HEK293 (cell line): ENCODE measurements around the gene PIGN.

Source experiments
- CTCF ChIA-PET: fragments of 350-600 bp; formaldehyde crosslinking; extraction: SDS; loops from one replicate; lab custom pipeline; 2021; ENCODE audit warnings: antibody characterized with exemption; lab: Yijun Ruan, JAX
- POLR2A ChIA-PET: fragments of 300-600 bp; formaldehyde crosslinking; extraction: SDS; loops from one replicate; lab custom pipeline; 2020; ENCODE audit warnings: antibody characterized with exemption, inconsistent platforms; lab: Yijun Ruan, JAX
- H3K27ac ChIP-seq: fragments of 200-500 bp; sonication (Bioruptor generic); 2 replicates; pipeline ENCODE4 v1.5.1; 2014; ENCODE audit warnings: low read depth, low read length, control low read depth, inconsistent platforms; ENCODE audit errors: extremely low read depth
- H3K36me3 ChIP-seq, 2 experiments: fragments of 200-500 bp in 1 of 2; sonication (Bioruptor generic) in 1 of 2; 1 replicate in 1 of 2; 2 replicates in 1 of 2; pipeline ENCODE4 v1.5.1; 2014 to 2017; ENCODE audit warnings: inconsistent platforms in 2 of 2, low read length in 2 of 2; ENCODE audit not compliant: control insufficient read depth in 2 of 2, insufficient read depth in 1 of 2
- H3K4me1 ChIP-seq: fragments of 200-500 bp; sonication (Bioruptor generic); 2 replicates; pipeline ENCODE4 v1.5.1; 2014; ENCODE audit warnings: mild to moderate bottlenecking, low read length, inconsistent platforms; ENCODE audit not compliant: control insufficient read depth, insufficient read depth
- H3K4me3 ChIP-seq: 2 replicates; pipeline ENCODE4 v1.5.1; 2011; ENCODE audit warnings: low read depth, mild to moderate bottlenecking, control low read depth, low read length, moderate library complexity
- H3K9me3 ChIP-seq: fragments of 200-500 bp; sonication (Bioruptor generic); 2 replicates; pipeline ENCODE4 v1.5.1; 2014; ENCODE audit warnings: low read depth, low read length, inconsistent platforms; ENCODE audit not compliant: control insufficient read depth, insufficient read depth
- MZF1 ChIP-seq: fragments of 450-650 bp; formaldehyde crosslinking; IDR thresholded peaks from 2 replicates; pipeline ENCODE4 v1.5.1; 2017; ENCODE audit warnings: missing biosample characterization, missing genetic modification characterization, borderline replicate concordance
- ZBTB17 ChIP-seq: fragments of 450-650 bp; formaldehyde crosslinking; IDR thresholded peaks from 2 replicates; pipeline ENCODE4 v1.5.1; 2016; ENCODE audit warnings: missing biosample characterization, missing genetic modification characterization
- ZBTB8A ChIP-seq: fragments of 450-650 bp; formaldehyde crosslinking; IDR thresholded peaks from 2 replicates; pipeline ENCODE4 v1.5.1; 2016; ENCODE audit warnings: missing biosample characterization, missing genetic modification characterization
- ZNF132 ChIP-seq: fragments of 450-650 bp; formaldehyde crosslinking; IDR thresholded peaks from 2 replicates; pipeline ENCODE4 v1.5.1; 2017; ENCODE audit warnings: missing biosample characterization, missing genetic modification characterization, borderline replicate concordance
- ZNF140 ChIP-seq: fragments of 450-650 bp; formaldehyde crosslinking; IDR thresholded peaks from 2 replicates; pipeline ENCODE4 v1.5.1; 2016; ENCODE audit warnings: missing biosample characterization, missing genetic modification characterization
- ZNF146 ChIP-seq: fragments of 450-650 bp; formaldehyde crosslinking; IDR thresholded peaks from 2 replicates; pipeline ENCODE4 v1.5.1; 2016; ENCODE audit warnings: missing biosample characterization, missing genetic modification characterization
- ZNF221 ChIP-seq: fragments of 450-650 bp; formaldehyde crosslinking; IDR thresholded peaks from 2 replicates; pipeline ENCODE4 v1.5.1; 2017; ENCODE audit warnings: missing biosample characterization, missing genetic modification characterization, borderline replicate concordance
- ZNF404 ChIP-seq: fragments of 450-650 bp; formaldehyde crosslinking; IDR thresholded peaks from 2 replicates; pipeline ENCODE4 v1.5.1; 2017; ENCODE audit warnings: missing biosample characterization, missing genetic modification characterization
- ZNF510 ChIP-seq: fragments of 450-650 bp; formaldehyde crosslinking; IDR thresholded peaks from 2 replicates; pipeline ENCODE4 v1.5.1; 2018; ENCODE audit warnings: mild to moderate bottlenecking, missing genetic modification characterization, missing biosample characterization; ENCODE audit not compliant: insufficient replicate concordance
- ZNF555 ChIP-seq: fragments of 450-650 bp; formaldehyde crosslinking; conservative IDR thresholded peaks from 2 replicates; pipeline ENCODE4 v1.5.1; 2017; ENCODE audit warnings: missing biosample characterization, mild to moderate bottlenecking, missing genetic modification characterization, inconsistent platforms
- ZNF560 ChIP-seq: fragments of 450-650 bp; formaldehyde crosslinking; IDR thresholded peaks from 2 replicates; pipeline ENCODE4 v1.5.1; 2017; ENCODE audit warnings: missing biosample characterization, missing genetic modification characterization, borderline replicate concordance
- ZNF585B ChIP-seq: fragments of 450-650 bp; formaldehyde crosslinking; IDR thresholded peaks from 2 replicates; pipeline ENCODE4 v1.5.1; 2016; ENCODE audit warnings: missing biosample characterization, missing genetic modification characterization
- ZNF623 ChIP-seq: fragments of 450-650 bp; formaldehyde crosslinking; IDR thresholded peaks from 2 replicates; pipeline ENCODE4 v1.5.1; 2016; ENCODE audit warnings: missing biosample characterization, missing genetic modification characterization
- ZNF658 ChIP-seq: fragments of 450-650 bp; formaldehyde crosslinking; IDR thresholded peaks from 2 replicates; pipeline ENCODE4; 2016; ENCODE audit warnings: missing biosample characterization, missing genetic modification characterization
- ZNF701 ChIP-seq: fragments of 450-650 bp; formaldehyde crosslinking; IDR thresholded peaks from 2 replicates; pipeline ENCODE4 v1.5.1; 2016; ENCODE audit warnings: missing biosample characterization, missing genetic modification characterization
- ZNF837 ChIP-seq: fragments of 450-650 bp; formaldehyde crosslinking; IDR thresholded peaks from 2 replicates; pipeline ENCODE4 v1.5.1; 2016; ENCODE audit warnings: missing biosample characterization, missing genetic modification characterization
- TF ChIP-seq, protein P1 (sequence below): fragments of 450-650 bp; formaldehyde crosslinking; IDR thresholded peaks from 2 replicates; pipeline ENCODE4 v1.5.1; 2016; ENCODE audit warnings: missing biosample characterization, missing genetic modification characterization
- TF ChIP-seq, protein P2 (sequence below): fragments of 450-650 bp; formaldehyde crosslinking; optimal IDR thresholded peaks from 2 replicates; pipeline ENCODE3; 2016; ENCODE audit warnings: missing biosample characterization, mild to moderate bottlenecking, missing genetic modification characterization
- TF ChIP-seq, protein P3 (sequence below): fragments of 450-650 bp; formaldehyde crosslinking; IDR thresholded peaks from 2 replicates; pipeline ENCODE4 v1.5.1; 2016; ENCODE audit warnings: missing biosample characterization, missing genetic modification characterization
- TF ChIP-seq, protein P4 (sequence below): fragments of 450-650 bp; formaldehyde crosslinking; IDR thresholded peaks from 2 replicates; pipeline ENCODE4 v1.5.1; 2016; ENCODE audit warnings: missing biosample characterization, missing genetic modification characterization
- TF ChIP-seq, protein P5 (sequence below): fragments of 450-650 bp; formaldehyde crosslinking; conservative IDR thresholded peaks from 2 replicates; pipeline ENCODE4 v1.5.1; 2016; ENCODE audit warnings: low read depth, missing biosample characterization, missing genetic modification characterization
- TF ChIP-seq, protein P6 (sequence below): fragments of 450-650 bp; IDR thresholded peaks from 2 replicates; pipeline ENCODE4 v1.5.1; 2018; ENCODE audit warnings: missing biosample characterization, missing genetic modification characterization

PIGN gene

DNA sequence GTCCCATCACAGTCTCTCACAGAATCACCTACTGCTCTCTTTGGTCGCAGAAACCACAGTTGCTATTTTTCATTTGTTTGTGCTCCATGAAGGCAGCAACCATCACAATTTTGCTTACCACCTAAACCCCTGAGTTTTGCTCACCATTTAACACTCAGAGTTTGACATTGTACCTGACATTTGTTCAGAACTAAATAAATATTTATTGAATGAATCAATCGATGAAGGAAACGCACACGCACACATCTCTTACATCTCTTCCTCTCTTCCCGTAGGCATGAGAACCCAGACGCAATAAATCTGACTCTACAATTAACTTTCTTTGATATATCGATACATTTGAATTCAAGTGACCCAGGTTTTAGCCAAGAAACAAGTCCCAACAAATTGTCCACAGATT, 188.5 kb downstream of the PIGN start (continued):
- no peak for TF ChIP-seq ZNF140 (tag by site-specific recombination)
- TF ChIP-seq ZNF585B (tag by site-specific recombination): no peak

DNA sequence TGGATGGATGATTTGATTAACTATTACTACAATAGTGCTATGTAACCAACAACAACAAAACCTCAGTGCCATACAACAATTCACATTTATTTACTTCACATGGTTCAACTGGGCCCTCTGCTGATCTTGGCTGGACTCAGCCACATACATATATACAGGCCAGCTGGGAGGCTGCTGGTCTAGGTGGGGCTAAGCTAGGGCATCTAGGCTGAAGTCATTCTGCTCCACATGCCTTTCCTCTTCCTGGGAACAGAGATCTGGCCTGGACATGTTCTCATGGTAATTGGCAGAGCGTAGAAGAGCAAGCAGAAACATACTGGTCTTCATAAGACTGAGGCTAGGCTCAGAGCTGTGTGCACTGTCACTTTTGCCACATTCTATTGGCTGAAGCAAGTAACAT, 191.2 kb downstream of the PIGN start:
- POLR2A ChIA-PET: no interaction called here
- Histone ChIP-seq H3K36me3 (no peaks in the 10 kb centered on the region), H3K27ac (no peak overlapping the region; the same call in 1 of the 2 replicates)
- TF ChIP-seq ZNF146 (tag by site-specific recombination) (no peak), ZNF560 (tag by site-specific recombination) (no peak), ZNF510 (no peak)
- TF ChIP-seq, protein P1, sequence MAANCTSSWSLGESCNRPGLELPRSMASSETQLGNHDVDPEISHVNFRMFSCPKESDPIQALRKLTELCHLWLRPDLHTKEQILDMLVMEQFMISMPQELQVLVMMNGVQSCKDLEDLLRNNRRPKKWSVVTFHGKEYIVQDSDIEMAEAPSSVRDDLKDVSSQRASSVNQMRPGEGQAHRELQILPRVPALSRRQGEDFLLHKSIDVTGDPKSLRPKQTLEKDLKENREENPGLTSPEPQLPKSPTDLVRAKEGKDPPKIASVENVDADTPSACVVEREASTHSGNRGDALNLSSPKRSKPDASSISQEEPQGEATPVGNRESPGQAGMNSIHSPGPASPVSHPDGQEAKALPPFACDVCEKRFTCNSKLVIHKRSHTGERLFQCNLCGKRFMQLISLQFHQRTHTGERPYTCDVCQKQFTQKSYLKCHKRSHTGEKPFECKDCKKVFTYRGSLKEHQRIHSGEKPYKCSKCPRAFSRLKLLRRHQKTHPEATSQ (tag by site-specific recombination): no peak
- TF ChIP-seq, all 188 proteins: peak for 0
- CTCF ChIA-PET: interaction anchor here (0.5 kb wide), 1 partner anchor 8 kb away, joined by 3 read pairs; no protein-coding TSS in a partner anchor
- Histone ChIP-seq H3K4me1 (peaks cover 6% of the 10 kb centered on the region; the same call in 1 of the 2 replicates), H3K4me3 (no peak overlapping the region), H3K9me3 (no peaks in the 10 kb centered on the region)

DNA sequence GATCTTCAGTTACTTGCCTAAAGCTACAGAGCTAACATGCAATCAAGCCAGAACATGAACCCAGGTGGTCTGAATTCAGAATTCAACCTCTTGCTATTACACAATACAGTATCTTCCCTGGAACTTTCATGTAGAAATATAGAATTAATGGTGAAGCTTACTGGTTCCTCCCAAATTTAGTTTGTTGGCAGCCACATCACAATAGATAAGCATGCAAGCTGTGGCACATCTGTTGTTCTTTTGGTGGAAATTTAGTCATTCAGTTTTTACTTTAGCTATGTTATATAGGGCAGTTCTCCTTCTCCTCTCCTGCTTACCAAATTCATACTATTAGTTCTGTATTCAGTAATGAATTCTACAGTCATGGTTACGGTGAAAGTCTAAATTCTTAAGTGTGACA, 193.0 kb downstream of the PIGN start:
- Histone ChIP-seq H3K36me3 (no peaks in the 10 kb centered on the region), H3K4me3 (no peak overlapping the region), H3K4me1 (peaks cover 8% of the 10 kb centered on the region), H3K27ac (no peak overlapping the region), H3K9me3 (no peaks in the 10 kb centered on the region)
- ChIA-PET POLR2A (no interaction called here), CTCF (interaction anchor here (0.6 kb wide), 1 partner anchor 1257 kb away, joined by 3 read pairs; no protein-coding TSS in a partner anchor)
- TF ChIP-seq, protein P2, sequence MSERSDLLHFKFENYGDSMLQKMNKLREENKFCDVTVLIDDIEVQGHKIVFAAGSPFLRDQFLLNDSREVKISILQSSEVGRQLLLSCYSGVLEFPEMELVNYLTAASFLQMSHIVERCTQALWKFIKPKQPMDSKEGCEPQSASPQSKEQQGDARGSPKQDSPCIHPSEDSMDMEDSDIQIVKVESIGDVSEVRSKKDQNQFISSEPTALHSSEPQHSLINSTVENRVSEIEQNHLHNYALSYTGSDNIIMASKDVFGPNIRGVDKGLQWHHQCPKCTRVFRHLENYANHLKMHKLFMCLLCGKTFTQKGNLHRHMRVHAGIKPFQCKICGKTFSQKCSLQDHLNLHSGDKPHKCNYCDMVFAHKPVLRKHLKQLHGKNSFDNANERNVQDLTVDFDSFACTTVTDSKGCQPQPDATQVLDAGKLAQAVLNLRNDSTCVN (tag by site-specific recombination): no peak
- no peak for TF ChIP-seq ZNF837 (tag by site-specific recombination)
- TF ChIP-seq, protein P3, sequence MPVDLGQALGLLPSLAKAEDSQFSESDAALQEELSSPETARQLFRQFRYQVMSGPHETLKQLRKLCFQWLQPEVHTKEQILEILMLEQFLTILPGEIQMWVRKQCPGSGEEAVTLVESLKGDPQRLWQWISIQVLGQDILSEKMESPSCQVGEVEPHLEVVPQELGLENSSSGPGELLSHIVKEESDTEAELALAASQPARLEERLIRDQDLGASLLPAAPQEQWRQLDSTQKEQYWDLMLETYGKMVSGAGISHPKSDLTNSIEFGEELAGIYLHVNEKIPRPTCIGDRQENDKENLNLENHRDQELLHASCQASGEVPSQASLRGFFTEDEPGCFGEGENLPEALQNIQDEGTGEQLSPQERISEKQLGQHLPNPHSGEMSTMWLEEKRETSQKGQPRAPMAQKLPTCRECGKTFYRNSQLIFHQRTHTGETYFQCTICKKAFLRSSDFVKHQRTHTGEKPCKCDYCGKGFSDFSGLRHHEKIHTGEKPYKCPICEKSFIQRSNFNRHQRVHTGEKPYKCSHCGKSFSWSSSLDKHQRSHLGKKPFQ (tag by site-specific recombination): no peak
- no peak for TF ChIP-seq ZNF221 (tag by site-specific recombination)
- TF ChIP-seq ZNF623 (tag by site-specific recombination): no peak
- TF ChIP-seq, protein P4, sequence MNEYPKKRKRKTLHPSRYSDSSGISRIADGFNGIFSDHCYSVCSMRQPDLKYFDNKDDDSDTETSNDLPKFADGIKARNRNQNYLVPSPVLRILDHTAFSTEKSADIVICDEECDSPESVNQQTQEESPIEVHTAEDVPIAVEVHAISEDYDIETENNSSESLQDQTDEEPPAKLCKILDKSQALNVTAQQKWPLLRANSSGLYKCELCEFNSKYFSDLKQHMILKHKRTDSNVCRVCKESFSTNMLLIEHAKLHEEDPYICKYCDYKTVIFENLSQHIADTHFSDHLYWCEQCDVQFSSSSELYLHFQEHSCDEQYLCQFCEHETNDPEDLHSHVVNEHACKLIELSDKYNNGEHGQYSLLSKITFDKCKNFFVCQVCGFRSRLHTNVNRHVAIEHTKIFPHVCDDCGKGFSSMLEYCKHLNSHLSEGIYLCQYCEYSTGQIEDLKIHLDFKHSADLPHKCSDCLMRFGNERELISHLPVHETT (tag by site-specific recombination): no peak
- TF ChIP-seq MZF1: no peak
- no peak for TF ChIP-seq ZNF132 (tag by site-specific recombination)
- no peak for TF ChIP-seq ZBTB8A
- no peak for TF ChIP-seq ZNF404 (tag by site-specific recombination)
- TF ChIP-seq ZBTB17: no peak
- TF ChIP-seq ZNF555 (tag by site-specific recombination): no peak
- TF ChIP-seq, protein P5, sequence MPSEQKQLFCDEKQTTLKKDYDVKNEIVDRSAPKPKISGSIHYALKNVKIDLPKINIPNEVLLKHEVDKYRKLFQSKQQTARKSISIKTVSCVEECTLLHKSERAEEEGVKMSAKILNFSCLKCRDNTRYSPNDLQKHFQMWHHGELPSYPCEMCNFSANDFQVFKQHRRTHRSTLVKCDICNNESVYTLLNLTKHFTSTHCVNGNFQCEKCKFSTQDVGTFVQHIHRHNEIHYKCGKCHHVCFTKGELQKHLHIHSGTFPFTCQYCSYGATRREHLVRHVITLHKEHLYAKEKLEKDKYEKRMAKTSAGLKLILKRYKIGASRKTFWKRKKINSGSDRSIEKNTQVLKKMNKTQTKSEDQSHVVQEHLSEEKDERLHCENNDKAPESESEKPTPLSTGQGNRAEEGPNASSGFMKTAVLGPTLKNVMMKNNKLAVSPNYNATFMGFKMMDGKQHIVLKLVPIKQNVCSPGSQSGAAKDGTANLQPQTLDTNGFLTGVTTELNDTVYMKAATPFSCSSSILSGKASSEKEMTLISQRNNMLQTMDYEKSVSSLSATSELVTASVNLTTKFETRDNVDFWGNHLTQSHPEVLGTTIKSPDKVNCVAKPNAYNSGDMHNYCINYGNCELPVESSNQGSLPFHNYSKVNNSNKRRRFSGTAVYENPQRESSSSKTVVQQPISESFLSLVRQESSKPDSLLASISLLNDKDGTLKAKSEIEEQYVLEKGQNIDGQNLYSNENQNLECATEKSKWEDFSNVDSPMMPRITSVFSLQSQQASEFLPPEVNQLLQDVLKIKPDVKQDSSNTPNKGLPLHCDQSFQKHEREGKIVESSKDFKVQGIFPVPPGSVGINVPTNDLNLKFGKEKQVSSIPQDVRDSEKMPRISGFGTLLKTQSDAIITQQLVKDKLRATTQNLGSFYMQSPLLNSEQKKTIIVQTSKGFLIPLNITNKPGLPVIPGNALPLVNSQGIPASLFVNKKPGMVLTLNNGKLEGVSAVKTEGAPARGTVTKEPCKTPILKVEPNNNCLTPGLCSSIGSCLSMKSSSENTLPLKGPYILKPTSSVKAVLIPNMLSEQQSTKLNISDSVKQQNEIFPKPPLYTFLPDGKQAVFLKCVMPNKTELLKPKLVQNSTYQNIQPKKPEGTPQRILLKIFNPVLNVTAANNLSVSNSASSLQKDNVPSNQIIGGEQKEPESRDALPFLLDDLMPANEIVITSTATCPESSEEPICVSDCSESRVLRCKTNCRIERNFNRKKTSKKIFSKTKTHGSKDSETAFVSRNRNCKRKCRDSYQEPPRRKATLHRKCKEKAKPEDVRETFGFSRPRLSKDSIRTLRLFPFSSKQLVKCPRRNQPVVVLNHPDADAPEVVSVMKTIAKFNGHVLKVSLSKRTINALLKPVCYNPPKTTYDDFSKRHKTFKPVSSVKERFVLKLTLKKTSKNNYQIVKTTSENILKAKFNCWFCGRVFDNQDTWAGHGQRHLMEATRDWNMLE (tag by site-specific recombination): no peak
- TF ChIP-seq, protein P6, sequence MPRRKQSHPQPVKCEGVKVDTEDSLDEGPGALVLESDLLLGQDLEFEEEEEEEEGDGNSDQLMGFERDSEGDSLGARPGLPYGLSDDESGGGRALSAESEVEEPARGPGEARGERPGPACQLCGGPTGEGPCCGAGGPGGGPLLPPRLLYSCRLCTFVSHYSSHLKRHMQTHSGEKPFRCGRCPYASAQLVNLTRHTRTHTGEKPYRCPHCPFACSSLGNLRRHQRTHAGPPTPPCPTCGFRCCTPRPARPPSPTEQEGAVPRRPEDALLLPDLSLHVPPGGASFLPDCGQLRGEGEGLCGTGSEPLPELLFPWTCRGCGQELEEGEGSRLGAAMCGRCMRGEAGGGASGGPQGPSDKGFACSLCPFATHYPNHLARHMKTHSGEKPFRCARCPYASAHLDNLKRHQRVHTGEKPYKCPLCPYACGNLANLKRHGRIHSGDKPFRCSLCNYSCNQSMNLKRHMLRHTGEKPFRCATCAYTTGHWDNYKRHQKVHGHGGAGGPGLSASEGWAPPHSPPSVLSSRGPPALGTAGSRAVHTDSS: no peak
- TF ChIP-seq ZNF658 (tag by site-specific recombination): no peak
- TF ChIP-seq ZNF701: no peak
